ENCODE measurements around the gene HENMT1. TPM values are rescaled to one million over a fixed set of nuclear protein-coding genes. Genes with fewer than 3 reads are reported as not detected.

HENMT1 gene
- total and polyA plus RNA-seq, 9 of the 15 experiments (the other 6 are each of a cell fraction or from before 2014, with no cell fraction given), result not detected

DNA sequence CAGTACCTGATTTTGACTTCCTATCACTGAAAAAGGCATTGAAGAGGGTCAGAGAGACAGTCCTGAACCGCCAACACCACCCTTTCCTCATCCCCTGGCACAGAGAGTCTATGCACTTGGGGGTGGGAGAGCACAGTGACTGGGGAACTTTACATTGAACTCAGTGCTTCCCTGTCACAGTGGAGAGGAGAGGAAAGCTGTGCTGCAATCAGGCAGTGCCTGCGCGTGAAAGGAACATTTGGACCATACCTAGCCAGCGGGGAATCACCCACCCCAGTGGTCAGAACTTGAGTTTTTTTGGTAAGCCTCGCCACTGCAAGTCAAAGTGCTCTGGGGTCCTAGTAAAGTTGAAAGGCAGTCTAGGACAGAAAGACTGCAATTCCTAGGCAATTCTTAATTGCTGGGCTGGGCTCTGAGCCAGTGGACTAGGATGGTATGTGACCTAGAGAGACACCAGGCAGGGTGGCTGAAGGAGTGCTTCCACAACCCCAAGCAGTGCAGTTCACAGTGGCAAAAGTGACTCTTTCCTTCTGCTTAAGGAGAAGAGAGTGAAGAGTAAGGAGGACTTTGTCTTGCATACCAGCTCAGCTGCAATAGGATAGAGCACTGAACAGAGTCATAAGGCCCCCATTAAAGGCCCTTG is 9.4 kb upstream of the HENMT1 start:
- Histone ChIP-seq H3K9ac (ENCODE audit: insufficient read depth in 1 of 2, low read depth in 2 of 2, low read length in 2 of 2) (no peak overlapping the region; a peak in 1 of 4 replicates), H3K9me1 (ENCODE audit: control insufficient read depth, insufficient read depth, low read length) (no peaks in the 10 kb centered on the region), H3K4me2 (ENCODE audit: insufficient read depth, low read length) (no peak overlapping the region), H3K79me2 (ENCODE audit: control insufficient read depth, insufficient read depth, low read length) (no peaks in the 10 kb centered on the region), H3K9me3 (replicated peaks; ENCODE audit: control insufficient read depth, insufficient read depth, low read depth, low read length) (no peaks in the 10 kb centered on the region), H3K27ac (ENCODE audit: extremely low read depth, low read depth, low read length) (no peak overlapping the region), H3K27me3 (ENCODE audit: control insufficient read depth in 2 of 2, insufficient read depth in 2 of 2, low read length in 2 of 2) (no peaks in the 10 kb centered on the region), H3K4me3 (no peak overlapping the region), H3K36me3 (ENCODE audit: control insufficient read depth, insufficient read depth, low read length) (no peaks in the 10 kb centered on the region), H4K20me1 (replicated peaks; ENCODE audit: control insufficient read depth, insufficient read depth, low read length) (no peaks in the 10 kb centered on the region), H3K4me1 (replicated peaks in 1 of 2; ENCODE audit: control insufficient read depth in 2 of 2, insufficient read depth in 2 of 2, low read length in 2 of 2) (no peaks in the 10 kb centered on the region), H2AFZ (ENCODE audit: low read depth, low read length) (no peak overlapping the region)
- DNase-seq (ENCODE audit: extremely low read depth in 1 of 4, low spot score in 3 of 4) (no peak), FAIRE-seq (no peak), ATAC-seq (peak; percentile 45)
- WGBS (ENCODE audit: insufficient coverage, low coverage, missing lambda C conversion rate), result 48% methylated on average over 5 of the region's 5 CpGs
- no TSS peak for BruUV-seq (replicated peaks)
- intact Hi-C loops (cut with micrococcal nuclease), result no loop called here
- POLR2A ChIA-PET, result no interaction called here
- in situ Hi-C loops (cut with MboI), result no loop called here
- CTCF ChIA-PET (ENCODE audit: low intra/inter-chr PET ratio), result no interaction called here
- TF ChIP-seq UBTF (IDR thresholded peaks at IDR 0.05; ENCODE audit: borderline replicate concordance in 1 of 2, low read depth in 2 of 2, low read length in 2 of 2) (no peak), PRPF4 (IDR thresholded peaks at IDR 0.05; ENCODE audit: insufficient read depth, low read depth, low read length, poor library complexity, severe bottlenecking) (no peak), GATAD2B (IDR thresholded peaks at IDR 0.05; ENCODE audit: borderline replicate concordance) (no peak)
